HepG2 (cell line): Measurements from ENCODE around the gene GGACT. TPM values are rescaled to one million over a fixed set of nuclear protein-coding genes. Genes with fewer than 3 reads are reported as not detected.

Source experiments
- ATF7-NPFF ChIP-seq: sonication (generic); formaldehyde crosslinking; IDR thresholded peaks from 2 replicates; pipeline ENCODE4 v1.8.1; 2023; ENCODE audit warnings: mild to moderate bottlenecking, low read depth, missing genetic modification reagents, moderate library complexity
- BORCS8-MEF2B ChIP-seq: sonication (generic); formaldehyde crosslinking; IDR thresholded peaks from 2 replicates; pipeline ENCODE4 v1.8.0; 2022; ENCODE audit warnings: mild to moderate bottlenecking, missing genetic modification reagents
- DNMT1 ChIP-seq: sonication (generic); formaldehyde crosslinking; IDR thresholded peaks from 2 replicates; pipeline ENCODE4 v1.5.1; 2020; ENCODE audit warnings: mild to moderate bottlenecking, missing genetic modification reagents
- ELF1 ChIP-seq: sonication (generic); formaldehyde crosslinking; IDR thresholded peaks from 2 replicates; pipeline ENCODE4 v1.4.0; 2020; ENCODE audit warnings: missing genetic modification reagents
- FOSL1 ChIP-seq: sonication (generic); formaldehyde crosslinking; IDR thresholded peaks from 2 replicates; pipeline ENCODE4 v1.9.0; 2021; ENCODE audit warnings: missing genetic modification reagents, borderline replicate concordance
- GABPA ChIP-seq, 2 experiments: IDR thresholded peaks; 2 replicates each; pipeline ENCODE4 v1.6.1; 2011 to 2016; ENCODE audit warnings: low read depth in 2 of 2, low read length in 1 of 2, missing biosample characterization in 1 of 2, missing genetic modification characterization in 1 of 2
- JDP2 ChIP-seq: sonication (generic); formaldehyde crosslinking; IDR thresholded peaks from 2 replicates; pipeline ENCODE4 v1.8.1; 2022; ENCODE audit warnings: missing genetic modification reagents, borderline replicate concordance
- JUNB ChIP-seq: sonication (generic); formaldehyde crosslinking; IDR thresholded peaks from 2 replicates; pipeline ENCODE4 v1.8.0; 2022; ENCODE audit warnings: missing genetic modification reagents, mild to moderate bottlenecking, borderline replicate concordance
- KLF12 ChIP-seq: sonication (generic); formaldehyde crosslinking; IDR thresholded peaks from 2 replicates; pipeline ENCODE4 v1.4.0; 2020; ENCODE audit warnings: missing genetic modification reagents, borderline replicate concordance
- MIER2 ChIP-seq: IDR thresholded peaks from 2 replicates; pipeline ENCODE4 v1.6.1; 2016; ENCODE audit warnings: missing biosample characterization, missing genetic modification reagents
- MNT ChIP-seq: fragments of 450-650 bp; IDR thresholded peaks from 2 replicates; pipeline ENCODE4 v1.6.1; 2016
- SMAD3 ChIP-seq: sonication (generic); formaldehyde crosslinking; IDR thresholded peaks from 2 replicates; pipeline ENCODE4 v1.4.0; 2020; ENCODE audit warnings: missing genetic modification reagents
- ZBTB4 ChIP-seq: sonication (generic); formaldehyde crosslinking; IDR thresholded peaks from 2 replicates; pipeline ENCODE4 v1.4.0; 2020; ENCODE audit warnings: missing genetic modification reagents, mild to moderate bottlenecking, borderline replicate concordance
- ZFP82 ChIP-seq: sonication (generic); formaldehyde crosslinking; IDR thresholded peaks from 2 replicates; pipeline ENCODE4 v1.5.1; 2020; ENCODE audit warnings: mild to moderate bottlenecking, missing genetic modification reagents, borderline replicate concordance
- ZMYM4 ChIP-seq: sonication (generic); formaldehyde crosslinking; IDR thresholded peaks from 2 replicates; pipeline ENCODE4 v1.8.1; 2023; ENCODE audit warnings: mild to moderate bottlenecking, missing genetic modification reagents
- ZNF138 ChIP-seq: sonication (generic); formaldehyde crosslinking; IDR thresholded peaks from 2 replicates; pipeline ENCODE4 v1.5.0; 2020; ENCODE audit warnings: mild to moderate bottlenecking, low read depth, missing genetic modification reagents
- ZNF33B ChIP-seq: sonication (generic); formaldehyde crosslinking; IDR thresholded peaks from 2 replicates; pipeline ENCODE4 v1.5.1; 2020; ENCODE audit warnings: mild to moderate bottlenecking, missing genetic modification reagents
- ZNF530 ChIP-seq: sonication (generic); formaldehyde crosslinking; IDR thresholded peaks from 2 replicates; pipeline ENCODE4 v1.5.0; 2020; ENCODE audit warnings: low read depth, mild to moderate bottlenecking, missing genetic modification reagents
- ZNF552 ChIP-seq: sonication (generic); formaldehyde crosslinking; IDR thresholded peaks from 2 replicates; pipeline ENCODE4 v1.9.0; 2022; ENCODE audit warnings: missing genetic modification reagents, mild to moderate bottlenecking, borderline replicate concordance
- ZNF704 ChIP-seq: sonication (generic); formaldehyde crosslinking; IDR thresholded peaks from 2 replicates; pipeline ENCODE4 v1.8.1; 2023; ENCODE audit warnings: mild to moderate bottlenecking, inconsistent platforms, moderate library complexity, missing genetic modification reagents, borderline replicate concordance
- ZNF776 ChIP-seq: sonication (generic); formaldehyde crosslinking; IDR thresholded peaks from 2 replicates; pipeline ENCODE4 v1.4.0; 2020; ENCODE audit warnings: mild to moderate bottlenecking, missing genetic modification reagents
- ZNF784 ChIP-seq: sonication (generic); formaldehyde crosslinking; IDR thresholded peaks from 2 replicates; pipeline ENCODE4 v1.5.1; 2020; ENCODE audit warnings: missing genetic modification reagents, mild to moderate bottlenecking, borderline replicate concordance
- ZNF883 ChIP-seq: sonication (generic); formaldehyde crosslinking; IDR thresholded peaks from 2 replicates; pipeline ENCODE4 v1.5.1; 2020; ENCODE audit warnings: mild to moderate bottlenecking, missing genetic modification reagents; ENCODE audit errors: not compliant biosample characterization
- polyA plus RNA-seq, 8 experiments: library from polyadenylated mRNA; depleted of rRNA in 3 of 8; stranded (reverse) in 7 of 8; unstranded in 1 of 8; fragments of >200 nt; fragmentation: Illumina TruSeq in 4 of 8; extraction: Trizol in 4 of 8; gene quantifications; 2 replicates each; pipeline versions ENCODE4 v1.2.1 to v1.2.3, GENCODE V29; 2011 to 2016; ENCODE audit warnings: low read depth in 4 of 8, missing spikeins in 1 of 8, mixed read lengths in 1 of 8; ENCODE audit not compliant: insufficient read depth in 1 of 8
- total RNA-seq, 5 experiments: library from RNA; depleted of rRNA; stranded (reverse); fragments of >200 nt; fragmentation: Illumina TruSeq; extraction: Trizol; gene quantifications; 2 replicates each; pipeline ENCODE4 v1.2.3, GENCODE V29; 2016; ENCODE audit warnings: low read depth in 1 of 5

Gene GGACT
- total and polyA plus RNA-seq, 2 of the 13 experiments (the other 11 are each of a cell fraction or from before 2014, with no cell fraction given): 1.7 to 1.9 TPM

GRCh38 chr13:100543872-100544602 lies 44.6 kb downstream of the GGACT start (continued):
- TF ChIP-seq JDP2 (CRISPR knock-in tag) (no peak), FOSL1 (CRISPR knock-in tag) (no peak), DNMT1 (0 out of 2 replicates have a peak, but pooled peaks have one; percentile 16), ZNF776 (CRISPR knock-in tag) (no peak), ZNF552 (CRISPR knock-in tag) (0 out of 2 replicates have a peak, but pooled peaks have one; percentile 18), ZNF883 (CRISPR knock-in tag) (no peak), JUNB (CRISPR knock-in tag) (no peak), ZNF138 (CRISPR knock-in tag) (no peak), ATF7-NPFF (CRISPR knock-in tag) (no peak), SMAD3 (peak; percentile 48; the same call in 1 of the 2 replicates), ZBTB4 (CRISPR knock-in tag) (peak; percentile 80; the same call in 1 of the 2 replicates), GABPA (IDR thresholded peaks at IDR 0.05; ENCODE audit: low read depth, low read length) (no peak), GABPA (CRISPR knock-in tag; IDR thresholded peaks at IDR 0.05; ENCODE audit: low read depth) (peak; percentile 60), ZNF784 (CRISPR knock-in tag) (no peak), KLF12 (CRISPR knock-in tag) (no peak), ZFP82 (CRISPR knock-in tag) (no peak), ZNF33B (CRISPR knock-in tag) (no peak), ELF1 (CRISPR knock-in tag) (no peak), ZNF704 (CRISPR knock-in tag) (no peak), MIER2 (no peak), ZMYM4 (peak; percentile 65), ZNF530 (CRISPR knock-in tag) (no peak), BORCS8-MEF2B (CRISPR knock-in tag) (0 out of 2 replicates have a peak, but pooled peaks have one; percentile 56), MNT (no peak)
